Measurements from ENCODE around the gene MT2A.

GRCh38 chr16:56616608-56617211 lies 8.3 kb downstream of the MT2A start:
- no peak for TF ChIP-seq POLR2A (IDR thresholded peaks at IDR 0.05; ENCODE audit: low read depth, low read length)
- TF ChIP-seq POLR2AphosphoS5 (IDR thresholded peaks at IDR 0.05; ENCODE audit: low read depth, low read length), result no peak
- TF ChIP-seq TAF1 (IDR thresholded peaks at IDR 0.05; ENCODE audit: borderline replicate concordance, low read depth, low read length), result no peak

Measured in GM12892 (cell line).